DOHH2 (cell line): ENCODE data around the gene IRX4.

Source experiments
- CTCF ChIP-seq: fragments of 200-600 bp; sonication (generic); IDR thresholded peaks from one replicate; pipeline ENCODE4 v1.5.1; 2014; ENCODE audit warnings: antibody characterized with exemption, mild to moderate bottlenecking, low read depth, low read length; ENCODE audit not compliant: poor library complexity, severe bottlenecking
- EZH2phosphoT487 ChIP-seq: fragments of 200-600 bp; sonication (generic); IDR thresholded peaks from 2 replicates; pipeline ENCODE4 v1.6.1; 2017; ENCODE audit warnings: borderline replicate concordance, mild to moderate bottlenecking, antibody characterized with exemption, low read length, moderate library complexity, mixed read lengths

DNA sequence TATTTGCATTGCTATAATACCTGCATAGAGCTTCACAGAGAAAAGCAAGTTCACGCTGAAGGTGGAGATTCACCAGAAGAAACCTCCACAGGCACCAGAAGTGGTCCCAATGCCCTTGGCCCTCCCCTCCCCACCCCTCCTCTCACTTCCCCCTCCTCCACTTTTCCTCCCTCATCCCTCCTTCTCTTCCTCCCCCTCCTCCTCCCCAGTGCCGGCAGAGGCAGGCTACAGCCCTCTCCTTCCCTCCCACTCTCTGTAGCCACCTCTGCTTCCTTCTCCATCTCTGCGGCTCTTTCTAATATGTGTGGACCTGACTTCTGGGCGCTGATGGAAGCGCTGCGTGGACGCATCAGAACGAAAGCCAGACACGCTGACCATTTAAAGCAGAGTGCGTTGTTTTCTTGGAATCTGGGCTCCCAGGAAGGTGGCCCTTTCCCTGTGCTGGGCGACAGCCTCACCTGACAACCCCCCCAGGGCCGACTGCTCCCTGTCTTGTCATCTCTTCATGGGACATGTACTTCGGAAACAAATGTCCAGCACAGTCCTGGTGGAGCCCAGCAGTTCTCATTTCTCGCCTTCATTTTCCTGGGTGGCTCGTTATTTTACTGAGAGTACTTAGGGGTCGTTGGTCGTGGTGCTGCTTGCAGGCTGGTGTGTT is 52.0 kb downstream of the IRX4 start:
- no peak for TF ChIP-seq CTCF
- TF ChIP-seq EZH2phosphoT487 = no peak
